HG02884 (cell line): Measurements from ENCODE around the gene SEMA6B.

Experiments used
- ATAC-seq: cut with Tn5 transposase; IDR thresholded peaks from one replicate; pipeline ENCODE4 v1.9.1; 2021; ENCODE audit warnings: mild to moderate bottlenecking, moderate library complexity; ENCODE audit not compliant: unreplicated experiment

The SEMA6B gene

GRCh38 chr19:4513248-4513647, 46.2 kb downstream of the SEMA6B start:
- ATAC-seq: no peak

DNA sequence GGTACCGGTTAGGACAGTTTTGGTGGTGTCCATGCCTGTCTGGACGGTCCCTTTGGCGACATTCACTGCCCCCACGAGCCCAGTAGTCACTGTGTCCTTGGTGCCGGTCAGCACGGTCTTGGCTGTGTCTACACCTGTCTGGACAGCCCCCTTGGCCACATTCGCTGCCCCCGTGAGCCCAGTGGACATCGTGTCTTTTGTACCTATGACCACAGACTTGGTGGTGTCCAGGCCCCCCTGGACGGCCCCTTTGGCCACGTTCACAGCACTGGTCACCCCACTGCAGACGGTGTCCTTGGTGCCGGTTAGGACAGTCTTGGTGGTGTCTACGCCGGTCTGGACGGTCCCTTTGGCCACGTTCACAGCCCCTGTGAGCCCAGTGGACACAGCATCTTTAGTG, 47.4 kb downstream of the SEMA6B start:
- no peak for ATAC-seq

- ATAC-seq: no peak
Observed at GRCh38 chr19:4511300-4512054, 48.0 kb downstream of the SEMA6B start.

GRCh38 chr19:4510435-4511255, 48.8 kb downstream of the SEMA6B start:
- no peak for ATAC-seq

- ATAC-seq: no peak
Observed at GRCh38 chr19:4508698-4509097, 50.8 kb downstream of the SEMA6B start.

- no peak for ATAC-seq
Observed at GRCh38 chr19:4507804-4508203, 51.7 kb downstream of the SEMA6B start.

GRCh38 chr19:4507150-4507452, 52.4 kb downstream of the SEMA6B start:
- no peak for ATAC-seq

DNA sequence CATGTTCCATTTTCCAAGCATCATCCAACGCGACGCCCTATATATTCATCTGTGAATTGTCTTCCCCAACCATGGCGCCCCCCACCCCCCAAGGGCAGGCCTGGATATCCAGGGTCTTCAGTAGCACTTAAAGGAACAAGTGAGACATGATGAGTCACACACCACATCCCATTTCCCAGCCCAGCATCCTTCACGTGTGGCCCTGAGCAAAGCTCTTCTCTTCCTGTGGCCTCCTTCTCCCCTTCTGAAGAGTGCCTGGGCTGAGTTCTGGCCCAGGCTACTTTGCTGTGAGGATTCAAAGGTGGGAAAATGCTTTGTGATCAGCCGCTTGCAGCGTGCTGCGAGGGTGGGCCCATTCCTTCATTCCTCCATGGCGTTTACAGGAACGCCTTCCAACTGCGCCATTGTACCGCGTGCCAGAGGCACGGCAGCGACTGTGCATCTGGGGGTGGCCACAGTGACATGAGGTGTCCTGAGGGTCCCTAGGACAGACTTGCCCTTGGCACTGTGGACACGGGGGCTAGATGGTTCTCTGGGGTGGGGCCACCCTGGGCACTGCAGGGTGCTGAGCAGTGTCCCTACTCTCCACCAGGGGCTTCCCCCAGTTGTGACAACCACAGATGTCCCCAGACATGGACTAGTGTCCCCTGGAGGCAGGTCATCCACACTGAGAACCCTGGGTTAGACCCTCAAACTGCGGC, 52.9 kb downstream of the SEMA6B start:
- ATAC-seq: no peak

DNA sequence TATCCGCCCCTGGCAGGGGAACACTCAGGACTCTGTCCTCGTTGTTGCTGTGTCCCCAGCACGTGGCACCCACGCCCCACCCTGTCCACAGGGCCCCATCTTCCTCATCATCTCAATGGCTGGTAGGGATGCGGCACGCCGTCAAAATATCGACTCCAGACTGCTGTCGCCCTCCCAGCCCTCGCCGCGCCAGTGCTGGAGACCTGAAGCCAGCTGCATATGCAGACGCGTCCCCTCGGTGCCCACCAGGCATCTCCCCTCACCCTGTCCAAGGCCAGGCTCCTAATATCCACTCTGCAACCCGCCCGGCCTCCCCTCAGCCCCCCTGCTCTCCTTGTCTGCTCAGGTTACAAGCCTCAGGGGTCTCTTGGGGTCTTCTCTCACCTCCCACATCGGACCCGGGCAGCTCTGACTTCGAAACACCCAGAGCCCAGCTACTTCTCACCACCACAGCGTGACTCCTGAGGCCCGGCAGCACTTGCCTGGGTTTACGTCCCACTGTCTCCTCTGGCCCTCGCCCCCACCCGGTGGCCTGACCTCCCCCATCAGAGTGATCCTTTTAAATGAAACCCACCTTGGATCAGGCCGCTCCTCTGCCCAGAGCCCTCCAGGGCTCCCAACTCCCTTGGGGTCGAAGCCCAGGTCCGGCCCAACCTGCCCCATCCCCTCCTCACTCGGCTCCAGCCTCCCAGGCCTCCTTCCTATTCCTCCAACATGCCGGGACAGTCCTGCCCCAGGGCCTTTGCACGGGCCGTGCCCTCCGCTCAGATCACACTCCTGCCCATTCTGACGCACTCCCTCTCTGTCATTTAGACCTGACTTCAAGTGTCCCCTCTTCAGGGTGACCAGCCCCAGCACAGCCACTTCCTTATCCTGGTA, 53.7 kb downstream of the SEMA6B start:
- ATAC-seq: no peak

DNA sequence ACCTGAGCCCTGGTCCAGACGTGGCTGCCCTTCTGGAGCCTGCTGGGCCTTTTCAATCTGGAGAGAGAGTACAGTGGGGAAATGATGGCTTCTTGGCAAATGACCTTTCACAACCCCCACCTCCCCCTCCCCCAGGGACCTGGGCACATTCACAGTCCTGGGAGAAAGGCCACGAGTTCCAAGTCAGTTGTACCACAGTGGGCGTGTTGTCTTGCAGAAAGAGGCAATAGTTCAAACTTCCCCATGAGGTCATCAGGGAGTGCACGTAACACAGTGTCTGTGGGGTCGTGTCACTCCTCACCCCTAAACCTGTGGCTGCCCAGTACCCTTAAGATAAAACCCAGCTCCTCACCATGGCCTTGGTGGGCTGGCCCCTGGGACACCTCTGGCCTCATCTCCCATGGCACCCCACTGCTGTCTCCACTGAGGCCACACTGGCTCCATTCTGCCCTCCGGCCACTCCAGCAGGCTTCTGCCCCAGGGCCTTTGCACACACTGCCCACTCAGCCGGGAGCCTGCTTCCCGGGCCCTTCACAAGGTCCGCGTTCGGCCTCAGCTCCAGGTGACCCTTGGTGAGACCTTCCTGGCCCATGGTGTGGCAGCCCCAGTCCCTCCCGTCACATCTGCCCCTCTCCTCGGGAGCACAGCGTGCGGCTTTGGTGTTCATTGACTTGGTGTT, 54.5 kb downstream of the SEMA6B start:
- ATAC-seq: no peak

- ATAC-seq: no peak
Observed at GRCh38 chr19:4504297-4504701, 55.2 kb downstream of the SEMA6B start.

DNA sequence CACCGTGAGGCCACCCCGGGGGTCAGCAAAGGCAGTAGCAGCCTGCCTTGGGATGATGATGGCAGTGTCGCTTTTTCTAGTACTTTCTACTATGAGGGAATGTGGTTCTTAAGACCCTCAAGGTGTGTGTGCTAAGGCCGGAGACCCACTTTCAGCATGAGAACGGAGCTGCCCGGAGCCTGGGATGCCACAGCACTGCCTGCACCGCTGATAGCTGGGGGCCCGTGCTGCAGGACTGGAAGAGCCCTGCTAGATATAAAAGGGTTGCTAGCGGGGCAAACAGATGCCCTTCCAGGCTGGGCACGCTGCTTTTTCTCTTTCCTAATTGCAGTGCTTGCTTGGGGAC, 55.7 kb downstream of the SEMA6B start:
- ATAC-seq: no peak

GRCh38 chr19:4503132-4503824, 56.2 kb downstream of the SEMA6B start:
- ATAC-seq: no peak

- no peak for ATAC-seq
Observed at GRCh38 chr19:4502282-4503131, 57.0 kb downstream of the SEMA6B start.

DNA sequence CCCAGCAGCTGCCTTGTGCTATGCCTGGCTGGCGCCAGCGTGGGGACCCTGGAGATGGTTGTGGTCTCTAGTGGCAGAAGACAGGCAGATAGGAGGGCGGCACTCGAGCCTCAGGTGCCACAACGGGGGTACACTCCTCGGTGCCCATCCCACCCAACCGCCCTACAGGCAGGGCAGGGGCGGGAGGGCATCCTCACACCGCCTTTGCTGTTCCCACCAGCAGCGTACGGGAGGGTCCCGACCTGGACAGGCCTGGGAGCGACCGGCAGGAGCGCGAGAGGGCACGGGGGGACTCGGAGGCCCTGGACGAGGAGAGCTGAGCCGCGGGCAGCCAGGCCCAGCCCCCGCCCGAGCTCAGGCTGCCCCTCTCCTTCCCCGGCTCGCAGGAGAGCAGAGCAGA, 57.8 kb downstream of the SEMA6B start:
- ATAC-seq: no peak

DNA sequence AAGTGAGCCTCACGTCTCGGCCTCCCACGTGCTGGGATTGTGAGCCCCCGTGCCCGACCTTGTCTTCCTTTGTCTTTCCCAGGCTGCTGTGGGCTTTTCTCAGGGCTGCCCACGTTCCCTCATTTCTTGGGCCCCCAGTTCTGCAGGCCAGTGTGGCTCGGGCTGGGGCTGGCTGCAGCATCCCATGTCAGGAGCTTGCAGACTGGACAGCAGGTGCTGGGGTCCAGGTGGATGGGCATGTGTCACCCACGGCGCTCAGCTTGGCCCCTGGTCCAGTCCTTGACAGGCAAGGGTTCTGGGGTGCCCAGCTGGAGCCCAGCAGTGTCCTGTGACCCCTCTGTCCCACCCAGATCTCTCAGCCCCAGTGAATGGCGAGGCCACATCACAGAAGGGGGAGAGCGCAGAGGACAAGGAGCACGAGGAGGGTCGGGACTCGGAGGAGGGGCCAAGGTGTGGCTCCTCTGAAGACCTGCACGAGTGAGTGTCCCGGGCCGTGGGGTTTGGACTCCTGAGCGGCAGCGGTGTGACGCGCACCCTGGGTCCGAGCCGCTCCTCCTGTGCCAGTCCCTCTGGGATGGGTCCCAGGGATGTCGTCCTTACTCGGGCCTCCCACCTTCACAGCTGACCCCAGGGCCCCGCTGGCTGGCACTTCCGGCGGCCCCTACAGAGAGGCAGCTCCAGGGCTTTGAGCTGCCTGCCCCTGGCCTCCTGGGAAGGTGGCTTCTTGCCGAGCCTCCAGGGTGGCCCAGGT, 58.5 kb downstream of the SEMA6B start:
- ATAC-seq: no peak

GRCh38 chr19:4499855-4500254, 59.6 kb downstream of the SEMA6B start:
- no peak for ATAC-seq

DNA sequence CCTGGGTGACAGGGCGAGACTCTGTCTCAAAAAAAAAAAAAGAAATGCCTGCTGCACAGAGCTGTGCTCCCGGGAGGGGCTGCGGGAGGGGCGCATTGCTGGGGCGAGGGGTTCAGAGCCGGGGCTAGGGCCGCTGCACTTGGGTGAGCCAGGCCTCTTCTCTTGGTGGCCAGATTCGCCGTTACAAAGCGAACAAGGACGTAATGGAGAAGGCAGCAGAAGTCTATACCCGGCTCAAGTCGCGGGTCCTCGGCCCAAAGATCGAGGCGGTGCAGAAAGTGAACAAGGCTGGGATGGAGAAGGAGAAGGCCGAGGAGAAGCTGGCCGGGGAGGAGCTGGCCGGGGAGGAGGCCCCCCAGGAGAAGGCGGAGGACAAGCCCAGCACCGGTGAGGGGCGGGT, 60.2 kb downstream of the SEMA6B start:
- ATAC-seq: no peak
